Measurements from ENCODE around the gene MYB. TPM values are rescaled to one million over a fixed set of nuclear protein-coding genes. Genes with fewer than 3 reads are reported as not detected.

The MYB gene
- total and polyA plus RNA-seq, 2 donors (not counting 3 experiments of a cell fraction or from before 2014, with no cell fraction given): 0.14 to 0.53 TPM

DNA sequence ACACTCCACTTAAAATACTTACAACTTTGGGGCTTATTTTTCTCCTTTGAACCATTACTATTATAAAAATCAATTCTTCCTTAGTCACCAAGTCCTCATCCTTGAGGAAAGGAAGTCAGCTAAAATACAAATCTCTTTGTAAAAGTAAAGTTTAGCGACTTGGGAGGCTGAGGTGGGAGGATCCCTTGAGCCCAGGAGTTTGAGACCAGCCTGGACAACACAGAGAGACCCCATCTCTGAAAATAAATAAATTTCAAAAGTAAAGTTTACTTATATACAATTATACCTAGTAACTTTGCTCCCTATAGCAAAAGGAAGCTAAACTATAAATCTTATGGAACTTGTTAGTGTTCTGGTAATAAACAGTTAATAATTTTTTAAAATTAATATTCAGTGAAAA, 40.4 kb downstream of the MYB start:
- BruUV-seq (replicated peaks): no TSS peak
- peaks cover 0 to 2% of the 10 kb centered on the region in 2 experiments for H3K27me3 ChIP-seq (ENCODE audit: control insufficient read depth in 2 of 2, insufficient read depth in 2 of 2, low read length in 2 of 2)
- ChIA-PET CTCF (interaction anchor here (1.1 kb wide), 1 partner anchor 77 kb away, joined by 3 read pairs; no protein-coding TSS in a partner anchor), POLR2A (no interaction called here)
- no peak overlapping the region for H3K4me3 ChIP-seq (replicated peaks in 1 of 3; ENCODE audit: insufficient read depth in 1 of 3, low read depth in 1 of 3, low read length in 3 of 3)
- no peaks in the 10 kb centered on the region for H3K4me1 ChIP-seq (ENCODE audit: control insufficient read depth, extremely low read depth, insufficient read depth, low read length)
- FAIRE-seq: no peak
- no peak overlapping the region for H3K4me2 ChIP-seq (ENCODE audit: insufficient read depth, low read length)
- H4K20me1 ChIP-seq (replicated peaks; ENCODE audit: control insufficient read depth, extremely low read depth, insufficient read depth, low read length): no peaks in the 10 kb centered on the region
- no peak overlapping the region for H2AFZ ChIP-seq (ENCODE audit: low read depth, low read length)
- H3K36me3 ChIP-seq (ENCODE audit: control insufficient read depth in 2 of 2, extremely low read depth in 1 of 2, insufficient read depth in 2 of 2, low read length in 2 of 2): no peaks in the 10 kb centered on the region
- TF ChIP-seq GATA2 (IDR thresholded peaks at IDR 0.05; ENCODE audit: insufficient read depth, insufficient read length, low read depth, low read length) (no peak), JUN (IDR thresholded peaks at IDR 0.05; ENCODE audit: borderline replicate concordance, insufficient read depth, insufficient read length, low read depth) (no peak), FOS (IDR thresholded peaks at IDR 0.05; ENCODE audit: borderline replicate concordance, insufficient read depth, low read length) (no peak), POLR2AphosphoS5 (IDR thresholded peaks at IDR 0.05; ENCODE audit: insufficient read depth, low read depth, low read length) (no peak), POLR2A (IDR thresholded peaks at IDR 0.05; ENCODE audit: low read depth, low read length) (no peak), MYC (IDR thresholded peaks at IDR 0.05; ENCODE audit: low read depth, low read length) (no peak), EZH2 (IDR thresholded peaks at IDR 0.05; ENCODE audit: borderline replicate concordance, low read depth, low read length, severe bottlenecking) (no peak)
- TF ChIP-seq, protein P1, sequence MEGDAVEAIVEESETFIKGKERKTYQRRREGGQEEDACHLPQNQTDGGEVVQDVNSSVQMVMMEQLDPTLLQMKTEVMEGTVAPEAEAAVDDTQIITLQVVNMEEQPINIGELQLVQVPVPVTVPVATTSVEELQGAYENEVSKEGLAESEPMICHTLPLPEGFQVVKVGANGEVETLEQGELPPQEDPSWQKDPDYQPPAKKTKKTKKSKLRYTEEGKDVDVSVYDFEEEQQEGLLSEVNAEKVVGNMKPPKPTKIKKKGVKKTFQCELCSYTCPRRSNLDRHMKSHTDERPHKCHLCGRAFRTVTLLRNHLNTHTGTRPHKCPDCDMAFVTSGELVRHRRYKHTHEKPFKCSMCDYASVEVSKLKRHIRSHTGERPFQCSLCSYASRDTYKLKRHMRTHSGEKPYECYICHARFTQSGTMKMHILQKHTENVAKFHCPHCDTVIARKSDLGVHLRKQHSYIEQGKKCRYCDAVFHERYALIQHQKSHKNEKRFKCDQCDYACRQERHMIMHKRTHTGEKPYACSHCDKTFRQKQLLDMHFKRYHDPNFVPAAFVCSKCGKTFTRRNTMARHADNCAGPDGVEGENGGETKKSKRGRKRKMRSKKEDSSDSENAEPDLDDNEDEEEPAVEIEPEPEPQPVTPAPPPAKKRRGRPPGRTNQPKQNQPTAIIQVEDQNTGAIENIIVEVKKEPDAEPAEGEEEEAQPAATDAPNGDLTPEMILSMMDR (IDR thresholded peaks at IDR 0.05; ENCODE audit: extremely low read depth in 1 of 2, insufficient read depth in 1 of 2, low read depth in 1 of 2, low read length in 2 of 2): no peak
- TF ChIP-seq, protein P2, sequence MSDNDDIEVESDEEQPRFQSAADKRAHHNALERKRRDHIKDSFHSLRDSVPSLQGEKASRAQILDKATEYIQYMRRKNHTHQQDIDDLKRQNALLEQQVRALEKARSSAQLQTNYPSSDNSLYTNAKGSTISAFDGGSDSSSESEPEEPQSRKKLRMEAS (IDR thresholded peaks at IDR 0.05; ENCODE audit: insufficient read depth, insufficient read length): no peak
- intact Hi-C loops (cut with micrococcal nuclease): no loop called here
- no peak overlapping the region for H3K27ac ChIP-seq (ENCODE audit: insufficient read depth, low read depth, low read length)
- no peaks in the 10 kb centered on the region for H3K9me3 ChIP-seq (replicated peaks; ENCODE audit: control insufficient read depth, insufficient read depth, low read length)
- H3K9ac ChIP-seq (replicated peaks; ENCODE audit: extremely low read depth, insufficient read depth, low read length): no peak overlapping the region
- no peak for DNase-seq (ENCODE audit: low read depth, low spot score)
- H3K9me1 ChIP-seq (replicated peaks; ENCODE audit: control insufficient read depth, extremely low read depth, insufficient read depth, low read length): no peaks in the 10 kb centered on the region
- no peaks in the 10 kb centered on the region for H3K79me2 ChIP-seq (ENCODE audit: control insufficient read depth, insufficient read depth, low read length)
- dilution Hi-C loops (cut with MboI; ENCODE audit: extremely low pct_ligation_motif_present, low sequenced_read_pairs): no loop called here

Measured in endothelial cell of umbilical vein (primary cell).